ENCODE results near the gene TMEM108. TPM values are rescaled to one million over a fixed set of nuclear protein-coding genes. Genes with fewer than 3 reads are reported as not detected.

Gene TMEM108
- total and polyA plus RNA-seq, 2 experiments from 2014 or later: 7.4 to 15.3 TPM

- TF ChIP-seq, protein P1, sequence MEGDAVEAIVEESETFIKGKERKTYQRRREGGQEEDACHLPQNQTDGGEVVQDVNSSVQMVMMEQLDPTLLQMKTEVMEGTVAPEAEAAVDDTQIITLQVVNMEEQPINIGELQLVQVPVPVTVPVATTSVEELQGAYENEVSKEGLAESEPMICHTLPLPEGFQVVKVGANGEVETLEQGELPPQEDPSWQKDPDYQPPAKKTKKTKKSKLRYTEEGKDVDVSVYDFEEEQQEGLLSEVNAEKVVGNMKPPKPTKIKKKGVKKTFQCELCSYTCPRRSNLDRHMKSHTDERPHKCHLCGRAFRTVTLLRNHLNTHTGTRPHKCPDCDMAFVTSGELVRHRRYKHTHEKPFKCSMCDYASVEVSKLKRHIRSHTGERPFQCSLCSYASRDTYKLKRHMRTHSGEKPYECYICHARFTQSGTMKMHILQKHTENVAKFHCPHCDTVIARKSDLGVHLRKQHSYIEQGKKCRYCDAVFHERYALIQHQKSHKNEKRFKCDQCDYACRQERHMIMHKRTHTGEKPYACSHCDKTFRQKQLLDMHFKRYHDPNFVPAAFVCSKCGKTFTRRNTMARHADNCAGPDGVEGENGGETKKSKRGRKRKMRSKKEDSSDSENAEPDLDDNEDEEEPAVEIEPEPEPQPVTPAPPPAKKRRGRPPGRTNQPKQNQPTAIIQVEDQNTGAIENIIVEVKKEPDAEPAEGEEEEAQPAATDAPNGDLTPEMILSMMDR (conservative IDR thresholded peaks at IDR 0.05; ENCODE audit: low read depth in 2 of 2): no peak
- TF ChIP-seq NANOG (IDR thresholded peaks at IDR 0.05; ENCODE audit: borderline replicate concordance) (no peak), ETS1 (IDR thresholded peaks at IDR 0.05) (no peak)
- TF ChIP-seq, protein P2, sequence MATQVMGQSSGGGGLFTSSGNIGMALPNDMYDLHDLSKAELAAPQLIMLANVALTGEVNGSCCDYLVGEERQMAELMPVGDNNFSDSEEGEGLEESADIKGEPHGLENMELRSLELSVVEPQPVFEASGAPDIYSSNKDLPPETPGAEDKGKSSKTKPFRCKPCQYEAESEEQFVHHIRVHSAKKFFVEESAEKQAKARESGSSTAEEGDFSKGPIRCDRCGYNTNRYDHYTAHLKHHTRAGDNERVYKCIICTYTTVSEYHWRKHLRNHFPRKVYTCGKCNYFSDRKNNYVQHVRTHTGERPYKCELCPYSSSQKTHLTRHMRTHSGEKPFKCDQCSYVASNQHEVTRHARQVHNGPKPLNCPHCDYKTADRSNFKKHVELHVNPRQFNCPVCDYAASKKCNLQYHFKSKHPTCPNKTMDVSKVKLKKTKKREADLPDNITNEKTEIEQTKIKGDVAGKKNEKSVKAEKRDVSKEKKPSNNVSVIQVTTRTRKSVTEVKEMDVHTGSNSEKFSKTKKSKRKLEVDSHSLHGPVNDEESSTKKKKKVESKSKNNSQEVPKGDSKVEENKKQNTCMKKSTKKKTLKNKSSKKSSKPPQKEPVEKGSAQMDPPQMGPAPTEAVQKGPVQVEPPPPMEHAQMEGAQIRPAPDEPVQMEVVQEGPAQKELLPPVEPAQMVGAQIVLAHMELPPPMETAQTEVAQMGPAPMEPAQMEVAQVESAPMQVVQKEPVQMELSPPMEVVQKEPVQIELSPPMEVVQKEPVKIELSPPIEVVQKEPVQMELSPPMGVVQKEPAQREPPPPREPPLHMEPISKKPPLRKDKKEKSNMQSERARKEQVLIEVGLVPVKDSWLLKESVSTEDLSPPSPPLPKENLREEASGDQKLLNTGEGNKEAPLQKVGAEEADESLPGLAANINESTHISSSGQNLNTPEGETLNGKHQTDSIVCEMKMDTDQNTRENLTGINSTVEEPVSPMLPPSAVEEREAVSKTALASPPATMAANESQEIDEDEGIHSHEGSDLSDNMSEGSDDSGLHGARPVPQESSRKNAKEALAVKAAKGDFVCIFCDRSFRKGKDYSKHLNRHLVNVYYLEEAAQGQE (IDR thresholded peaks at IDR 0.05; ENCODE audit: unreplicated experiment): no peak
These were observed 158.3 kb downstream of the TMEM108 start (continued) for GRCh38 chr3:133196527-133196926.

GRCh38 chr3:133197619-133198018 is 159.4 kb downstream of the TMEM108 start:
- no peaks in the 10 kb centered on the region for H3F3A ChIP-seq (replicated peaks; ENCODE audit: low read depth)
- peaks cover 14% of the 10 kb centered on the region; the same call in 1 of the 2 replicates for H3K9me2 ChIP-seq (ENCODE audit: insufficient read depth)
- Mint-ChIP-seq H3K27ac (no peak overlapping the region), H3K36me3 (ENCODE audit: low read depth) (peaks cover 41% of the 10 kb centered on the region), H3K4me1 (peaks cover 4% of the 10 kb centered on the region), H3K4me3 (no peak overlapping the region), H3K27me3 (ENCODE audit: insufficient read depth, low read depth, poor library complexity) (no peaks in the 10 kb centered on the region), H3K9me3 (peaks cover 49% of the 10 kb centered on the region)
- ATAC-seq: no peak
- no peaks in the 10 kb centered on the region for H3K27me3 ChIP-seq (ENCODE audit: insufficient read depth)
- H3K27ac ChIP-seq (ENCODE audit: low read depth): no peak overlapping the region
- no peak overlapping the region for H2AFZ ChIP-seq
- no peaks in the 10 kb centered on the region for H4K20me1 ChIP-seq (replicated peaks; ENCODE audit: insufficient read depth)
- peaks cover 18% of the 10 kb centered on the region for H3K36me3 ChIP-seq (ENCODE audit: insufficient read depth)
- no peak overlapping the region for H3K4me3 ChIP-seq
- DNase-seq (ENCODE audit: low spot score): no peak
- no peaks in the 10 kb centered on the region for H3K4me1 ChIP-seq (ENCODE audit: insufficient read depth)
- peaks cover 2% of the 10 kb centered on the region; the same call in 1 of the 2 replicates for H3K79me2 ChIP-seq (replicated peaks; ENCODE audit: insufficient read depth)
- no peak overlapping the region for H3K4me2 ChIP-seq
- TF ChIP-seq, protein P1 (conservative IDR thresholded peaks at IDR 0.05; ENCODE audit: low read depth in 2 of 2): no peak
- TF ChIP-seq EZH2 (IDR thresholded peaks at IDR 0.05; ENCODE audit: low read depth, unreplicated experiment) (no peak), STAT1 (IDR thresholded peaks at IDR 0.05; ENCODE audit: unreplicated experiment) (no peak), ZNF114 (CRISPR knock-in tag; IDR thresholded peaks at IDR 0.05) (no peak), ZNF331 (CRISPR knock-in tag; IDR thresholded peaks at IDR 0.05; ENCODE audit: low read depth) (no peak), POLR2AphosphoS5 (IDR thresholded peaks at IDR 0.05; ENCODE audit: low read depth) (no peak), NANOG (IDR thresholded peaks at IDR 0.05; ENCODE audit: borderline replicate concordance) (no peak), ZNF462 (CRISPR knock-in tag; IDR thresholded peaks at IDR 0.05) (no peak)
